Tibial nerve (tissue), 4 donors: ENCODE data around the gene KSR2.

ENCODE experiments used
- CTCF ChIP-seq, 5 experiments: fragments of 200-600 bp in 3 of 5; fragments of 450-650 bp in 2 of 5; sonication (generic) in 3 of 5; IDR thresholded peaks; one replicate each; pipeline ENCODE4 v1.5.1; 2016 to 2019; ENCODE audit warnings: antibody characterized with exemption in 5 of 5, mild to moderate bottlenecking in 3 of 5, moderate library complexity in 2 of 5
- EP300 ChIP-seq, 2 donors: sonication (generic); formaldehyde crosslinking; IDR thresholded peaks; one replicate each; pipeline ENCODE4 v1.6.1; 2017; ENCODE audit warnings: antibody characterized with exemption in 2 of 2, mild to moderate bottlenecking in 1 of 2
- POLR2A ChIP-seq, 2 donors: fragments of 450-650 bp; IDR thresholded peaks; one replicate each; pipeline ENCODE4 v1.6.1; 2017; ENCODE audit warnings: antibody characterized with exemption in 2 of 2, mild to moderate bottlenecking in 2 of 2, moderate library complexity in 2 of 2

GRCh38 chr12:117674763-117675162 is 294.0 kb downstream of the KSR2 start:
- TF ChIP-seq POLR2A (IDR thresholded peaks at IDR 0.05) (no peak), CTCF (IDR thresholded peaks at IDR 0.05) (no peak), EP300 (IDR thresholded peaks at IDR 0.05) (no peak)
